ENCODE results near the gene RCAN3.
"Not testable (repeated sequence)": the region's sequence is repeated elsewhere in the genome, so short reads cannot be mapped to it uniquely, and the experiment has no call there.

Gene RCAN3

DNA sequence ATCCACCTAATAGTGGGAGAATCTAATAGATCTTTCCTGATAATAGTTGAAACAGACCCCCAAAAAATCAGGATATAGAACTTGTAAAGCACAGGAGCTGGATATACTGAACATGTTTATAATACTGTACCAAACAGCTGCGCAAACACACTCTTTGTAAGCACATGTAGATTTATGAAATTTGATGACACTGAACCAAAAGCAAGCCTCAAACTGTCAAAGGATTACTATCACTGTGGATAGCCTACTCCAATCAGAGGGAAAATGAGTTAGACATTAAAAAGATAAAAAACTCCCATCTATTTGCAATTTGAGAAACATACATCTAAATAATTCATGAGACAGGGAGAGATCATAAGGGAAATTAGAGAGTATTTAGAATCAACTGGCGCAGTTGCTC, 26.1 kb downstream of the RCAN3 start:
- H3K4me3 ChIP-seq (replicated peaks; ENCODE audit: low read depth, low read length), result no peak overlapping the region
- DNase-seq (ENCODE audit: low read depth), result no peak
- TF ChIP-seq, protein P1, sequence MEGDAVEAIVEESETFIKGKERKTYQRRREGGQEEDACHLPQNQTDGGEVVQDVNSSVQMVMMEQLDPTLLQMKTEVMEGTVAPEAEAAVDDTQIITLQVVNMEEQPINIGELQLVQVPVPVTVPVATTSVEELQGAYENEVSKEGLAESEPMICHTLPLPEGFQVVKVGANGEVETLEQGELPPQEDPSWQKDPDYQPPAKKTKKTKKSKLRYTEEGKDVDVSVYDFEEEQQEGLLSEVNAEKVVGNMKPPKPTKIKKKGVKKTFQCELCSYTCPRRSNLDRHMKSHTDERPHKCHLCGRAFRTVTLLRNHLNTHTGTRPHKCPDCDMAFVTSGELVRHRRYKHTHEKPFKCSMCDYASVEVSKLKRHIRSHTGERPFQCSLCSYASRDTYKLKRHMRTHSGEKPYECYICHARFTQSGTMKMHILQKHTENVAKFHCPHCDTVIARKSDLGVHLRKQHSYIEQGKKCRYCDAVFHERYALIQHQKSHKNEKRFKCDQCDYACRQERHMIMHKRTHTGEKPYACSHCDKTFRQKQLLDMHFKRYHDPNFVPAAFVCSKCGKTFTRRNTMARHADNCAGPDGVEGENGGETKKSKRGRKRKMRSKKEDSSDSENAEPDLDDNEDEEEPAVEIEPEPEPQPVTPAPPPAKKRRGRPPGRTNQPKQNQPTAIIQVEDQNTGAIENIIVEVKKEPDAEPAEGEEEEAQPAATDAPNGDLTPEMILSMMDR (IDR thresholded peaks at IDR 0.05; ENCODE audit: low read length, missing control alignments), result no peak

DNA sequence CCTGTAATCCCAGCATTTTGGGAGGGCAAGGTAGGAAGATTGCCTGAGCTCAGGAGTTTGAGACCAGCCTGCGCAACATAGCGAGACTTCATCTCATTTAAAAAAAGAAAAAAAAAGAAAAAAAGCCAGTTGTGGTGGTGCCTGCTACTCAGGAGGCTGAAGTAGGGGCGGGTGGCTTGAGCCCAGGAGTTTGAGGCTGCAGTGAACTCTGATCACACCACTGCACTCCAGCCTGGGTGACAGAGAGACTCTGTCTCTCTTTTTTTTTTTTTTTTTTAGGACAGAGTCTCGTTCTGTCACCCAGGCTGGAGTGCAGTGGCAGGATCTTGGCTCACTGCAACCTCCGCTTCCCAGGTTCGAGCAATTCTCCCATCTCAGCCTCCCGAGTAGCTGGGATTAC, 26.7 kb downstream of the RCAN3 start:
- not testable (repeated sequence) for DNase-seq (ENCODE audit: low read depth); H3K4me3 ChIP-seq (replicated peaks; ENCODE audit: low read depth, low read length)

DNA sequence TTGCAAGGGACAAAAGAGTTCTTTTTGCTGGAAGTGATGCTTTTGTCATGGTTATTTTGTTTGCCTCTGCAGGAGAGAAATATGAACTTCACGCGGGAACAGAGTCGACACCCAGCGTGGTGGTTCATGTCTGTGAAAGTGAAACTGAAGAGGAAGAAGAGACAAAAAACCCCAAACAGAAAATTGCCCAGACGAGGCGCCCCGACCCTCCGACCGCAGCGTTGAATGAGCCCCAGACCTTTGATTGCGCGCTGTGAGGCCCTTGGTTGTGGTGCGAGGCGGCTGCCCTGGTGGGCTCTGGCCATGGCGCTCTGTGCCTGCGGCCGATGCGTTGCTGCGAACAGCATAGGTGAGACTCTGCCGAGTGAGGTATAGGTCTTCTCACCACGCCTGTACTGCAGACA, 32.4 kb downstream of the RCAN3 start:
- H3K4me3 ChIP-seq (replicated peaks; ENCODE audit: low read depth, low read length), result no peak overlapping the region
- TF ChIP-seq, protein P1 (IDR thresholded peaks at IDR 0.05; ENCODE audit: low read length, missing control alignments), result no peak
- DNase-seq (ENCODE audit: low read depth), result no peak

DNA sequence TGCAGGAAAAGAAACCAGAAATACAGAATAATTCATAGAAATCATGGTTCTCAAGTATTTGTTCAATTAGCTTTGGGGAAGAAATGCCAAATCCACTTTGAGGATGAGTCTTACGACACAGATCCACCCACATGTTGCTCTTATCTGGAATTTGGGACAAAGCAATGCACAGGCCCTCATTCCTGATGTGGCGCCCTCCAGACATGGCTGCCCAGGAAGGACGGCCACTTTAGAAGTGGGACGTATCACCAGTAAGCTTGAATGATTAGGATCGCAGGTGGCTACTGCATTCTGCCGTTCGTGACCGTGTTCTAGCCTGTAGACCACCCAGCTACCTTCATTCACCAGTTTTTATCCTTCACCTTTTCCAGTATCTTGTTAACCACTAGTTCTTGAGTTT, 33.1 kb downstream of the RCAN3 start:
- no peak overlapping the region for H3K4me3 ChIP-seq (replicated peaks; ENCODE audit: low read depth, low read length)
- TF ChIP-seq, protein P1 (IDR thresholded peaks at IDR 0.05; ENCODE audit: low read length, missing control alignments), result no peak
- no peak for DNase-seq (ENCODE audit: low read depth)

DNA sequence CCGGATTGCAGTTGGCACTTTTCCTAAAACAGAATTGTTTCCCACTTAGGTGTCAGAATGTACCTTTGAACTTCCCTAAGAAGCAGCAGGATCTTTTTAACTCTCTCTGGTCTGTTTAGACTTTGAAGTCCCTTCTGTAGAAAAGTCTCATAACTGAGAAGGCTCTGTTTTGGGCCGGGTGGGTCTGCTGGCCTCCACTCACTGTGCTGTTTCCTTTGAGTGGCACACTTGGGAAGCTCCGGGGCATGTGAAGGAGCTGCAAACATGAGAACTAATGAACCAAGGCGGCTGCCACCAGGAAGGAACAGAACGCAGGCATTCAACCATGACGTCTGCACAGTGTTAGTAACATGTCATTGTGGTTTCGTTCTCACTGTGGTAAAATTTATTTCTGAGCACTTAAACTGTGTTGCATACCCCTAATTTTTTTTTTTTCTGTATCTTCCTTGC, 33.8 kb downstream of the RCAN3 start:
- TF ChIP-seq, protein P1 (IDR thresholded peaks at IDR 0.05; ENCODE audit: low read length, missing control alignments), result no peak
- no peak for DNase-seq (ENCODE audit: low read depth)
- H3K4me3 ChIP-seq (replicated peaks; ENCODE audit: low read depth, low read length), result no peak overlapping the region

DNA sequence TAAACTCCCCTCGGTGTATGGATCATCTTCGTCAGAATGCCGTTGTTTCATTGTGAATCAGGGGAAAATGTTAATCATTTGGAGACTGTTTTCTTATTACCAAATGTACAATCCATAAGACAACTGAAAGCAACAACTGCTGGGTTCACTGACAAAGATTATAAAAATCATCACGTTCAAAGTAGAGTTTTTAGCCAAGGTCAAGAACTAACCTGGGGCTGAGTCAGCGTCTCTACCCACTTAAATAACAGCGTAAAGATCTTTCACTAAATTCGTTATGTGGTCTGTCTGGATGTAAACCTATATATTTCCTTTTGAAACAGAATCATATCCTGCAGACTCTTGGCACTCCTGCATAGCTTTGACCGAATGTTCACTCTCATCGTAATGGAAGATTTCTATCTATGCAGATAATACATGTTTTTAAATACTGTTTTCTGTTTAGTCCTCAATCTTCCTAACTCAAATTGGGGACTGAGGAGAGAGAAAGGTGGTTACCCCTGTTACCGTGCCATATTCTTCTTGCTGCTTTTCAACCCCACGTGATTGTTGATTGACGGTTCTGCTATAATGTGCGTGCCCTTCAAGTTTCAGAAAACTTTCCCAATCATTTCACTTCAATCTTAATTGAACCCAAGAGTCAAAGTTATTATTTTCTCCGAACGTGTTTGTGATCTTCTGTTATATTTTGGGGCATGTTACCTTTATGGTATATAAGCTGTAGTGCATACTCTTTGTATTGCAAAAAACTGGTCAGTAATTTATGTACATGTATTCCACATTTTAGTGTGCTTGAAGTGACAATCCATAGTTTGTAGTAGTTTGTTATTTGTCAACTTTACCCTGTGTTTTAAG, 37.6 kb downstream of the RCAN3 start:
- H3K4me3 ChIP-seq (replicated peaks; ENCODE audit: low read depth, low read length), result no peak overlapping the region
- TF ChIP-seq, protein P1 (IDR thresholded peaks at IDR 0.05; ENCODE audit: low read length, missing control alignments), result no peak
- DNase-seq (ENCODE audit: low read depth), result no peak

DNA sequence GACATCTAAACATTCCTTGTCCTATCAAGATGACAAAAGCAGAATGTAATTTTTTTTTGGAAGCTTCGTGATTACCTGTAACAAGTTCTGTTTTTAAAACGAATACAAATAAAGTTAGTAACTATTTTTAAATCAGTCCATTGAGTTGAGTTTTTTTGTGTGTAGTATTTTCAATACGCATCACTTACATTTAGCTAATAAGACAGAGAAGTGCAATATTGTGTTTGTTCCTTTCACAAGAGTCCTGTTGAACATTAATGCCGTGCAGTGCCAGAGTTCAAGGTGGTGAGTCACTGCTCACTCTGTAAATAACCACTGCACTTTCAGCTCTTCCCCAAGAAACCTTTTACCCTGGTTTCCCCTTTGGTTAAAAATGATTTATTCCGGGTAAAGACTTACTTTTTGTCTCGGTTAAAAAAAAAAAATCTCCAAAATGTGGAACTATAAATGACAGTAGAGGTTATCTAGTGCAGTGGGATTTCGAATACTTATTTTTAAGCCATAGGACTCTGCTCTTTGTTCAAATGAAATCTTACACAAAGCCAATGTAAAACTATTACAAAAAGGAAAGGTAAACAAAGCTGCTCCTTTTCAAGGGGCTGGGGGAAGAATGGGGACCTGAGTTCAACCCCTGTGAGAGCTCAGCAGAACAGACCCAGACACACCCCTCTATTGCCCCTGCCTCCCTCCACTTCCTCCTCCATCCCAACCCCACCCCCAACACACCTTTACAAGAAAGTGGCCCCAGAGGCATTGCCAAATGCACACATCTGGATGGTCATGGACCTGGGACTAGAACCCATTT, 38.5 kb downstream of the RCAN3 start:
- H3K4me3 ChIP-seq (replicated peaks; ENCODE audit: low read depth, low read length), result no peak overlapping the region
- TF ChIP-seq, protein P1 (IDR thresholded peaks at IDR 0.05; ENCODE audit: low read length, missing control alignments), result no peak
- peak; percentile 65 for DNase-seq (ENCODE audit: low read depth)

Measured in fibroblast of pulmonary artery (primary cell).